Smooth muscle cell (in vitro differentiated cells): Measurements from ENCODE around the gene PDCD4. TPM values are rescaled to one million over a fixed set of nuclear protein-coding genes. Genes with fewer than 3 reads are reported as not detected.

Experiments
- DNase-seq: peaks from one replicate; lab custom pipeline; 2025; ENCODE audit not compliant: unreplicated experiment; lab: John Stamatoyannopoulos, UW
- H2AFZ ChIP-seq: fragments of 200-600 bp; sonication (generic); 2 replicates; pipeline ENCODE4 v1.6.0; 2016; ENCODE audit warnings: antibody characterized with exemption, low read depth, mild to moderate bottlenecking
- H3F3A ChIP-seq: fragments of 200-600 bp; sonication (generic); 2 replicates; pipeline ENCODE4 v1.6.0; 2017; ENCODE audit warnings: antibody characterized with exemption, low read depth
- H3K27ac ChIP-seq: fragments of 200-600 bp; sonication (generic); 2 replicates; pipeline ENCODE4 v1.5.1; 2016; ENCODE audit warnings: low read depth, mild to moderate bottlenecking
- H3K27me3 ChIP-seq: fragments of 200-600 bp; sonication (generic); 2 replicates; pipeline ENCODE4 v1.6.1; 2016; ENCODE audit warnings: low read depth, mild to moderate bottlenecking
- H3K36me3 ChIP-seq: fragments of 200-600 bp; sonication (generic); 2 replicates; pipeline ENCODE4 v1.5.1; 2016; ENCODE audit warnings: low read depth
- H3K4me1 ChIP-seq: fragments of 200-600 bp; sonication (generic); 2 replicates; pipeline ENCODE4 v1.5.1; 2016; ENCODE audit warnings: low read depth
- H3K4me2 ChIP-seq: fragments of 200-600 bp; sonication (generic); 2 replicates; pipeline ENCODE4 v1.6.0; 2016; ENCODE audit warnings: mild to moderate bottlenecking
- H3K4me3 ChIP-seq: fragments of 200-600 bp; sonication (generic); 2 replicates; pipeline ENCODE4 v1.5.1; 2016; ENCODE audit warnings: mild to moderate bottlenecking
- H3K79me2 ChIP-seq: fragments of 200-600 bp; sonication (generic); 2 replicates; pipeline ENCODE4 v1.6.0; 2016; ENCODE audit warnings: low read depth, mild to moderate bottlenecking
- H3K9ac ChIP-seq: fragments of 200-600 bp; sonication (generic); 2 replicates; pipeline ENCODE4 v1.6.0; 2016; ENCODE audit warnings: low read depth
- H3K9me3 ChIP-seq: fragments of 200-600 bp; sonication (generic); replicated peaks from 2 replicates; pipeline ENCODE4 v1.5.1; 2016; ENCODE audit warnings: low read depth
- H4K20me1 ChIP-seq: fragments of 200-600 bp; sonication (generic); 2 replicates; pipeline ENCODE4 v1.6.0; 2016; ENCODE audit warnings: low read depth
- CTCF ChIP-seq: fragments of 200-600 bp; sonication (generic); IDR thresholded peaks from 2 replicates; pipeline ENCODE4 v1.5.1; 2017; ENCODE audit warnings: borderline replicate concordance, mild to moderate bottlenecking, antibody characterized with exemption; ENCODE audit not compliant: insufficient read depth, poor library complexity, severe bottlenecking
- WGBS: methylation state at CpG from one replicate; pipeline ENCODE4 v1.1.7; 2016; ENCODE audit warnings: low lambda C conversion rate; 5-methylcytosine and 5-hydroxymethylcytosine counted together
- polyA plus RNA-seq: library from polyadenylated mRNA; unstranded; fragments of >200 nt; fragmentation: Nextera tagmentation; extraction: Ambion mirVana; gene quantifications from 2 replicates; pipeline ENCODE4 v1.2.1, GENCODE V29; 2016
- total RNA-seq: library from RNA; depleted of rRNA; stranded (reverse); fragments of >200 nt; gene quantifications from 2 replicates; pipeline ENCODE4 v1.2.3, GENCODE V29; 2014

The PDCD4 gene
- total and polyA plus RNA-seq, 2 experiments from 2014 or later = 67.0 to 124 TPM

GRCh38 chr10:110892602-110893288 is 21.0 kb downstream of the PDCD4 start:
- peaks cover 12% of the 10 kb centered on the region for H3K79me2 ChIP-seq
- no peak for DNase-seq
- H3K27me3 ChIP-seq = no peaks in the 10 kb centered on the region
- no peak overlapping the region for H3K27ac ChIP-seq
- TF ChIP-seq CTCF = no peak
- peaks cover 10% of the 10 kb centered on the region for H3K36me3 ChIP-seq
- H3K4me3 ChIP-seq = no peak overlapping the region
- peaks cover 12% of the 10 kb centered on the region for H4K20me1 ChIP-seq
- H2AFZ ChIP-seq = no peak overlapping the region
- no peak overlapping the region for H3K9ac ChIP-seq
- WGBS = 95% methylated on average over 3 of the region's 3 CpGs
- H3F3A ChIP-seq = no peaks in the 10 kb centered on the region
- H3K9me3 ChIP-seq = no peaks in the 10 kb centered on the region
- H3K4me1 ChIP-seq = no peaks in the 10 kb centered on the region
- H3K4me2 ChIP-seq = no peak overlapping the region

DNA sequence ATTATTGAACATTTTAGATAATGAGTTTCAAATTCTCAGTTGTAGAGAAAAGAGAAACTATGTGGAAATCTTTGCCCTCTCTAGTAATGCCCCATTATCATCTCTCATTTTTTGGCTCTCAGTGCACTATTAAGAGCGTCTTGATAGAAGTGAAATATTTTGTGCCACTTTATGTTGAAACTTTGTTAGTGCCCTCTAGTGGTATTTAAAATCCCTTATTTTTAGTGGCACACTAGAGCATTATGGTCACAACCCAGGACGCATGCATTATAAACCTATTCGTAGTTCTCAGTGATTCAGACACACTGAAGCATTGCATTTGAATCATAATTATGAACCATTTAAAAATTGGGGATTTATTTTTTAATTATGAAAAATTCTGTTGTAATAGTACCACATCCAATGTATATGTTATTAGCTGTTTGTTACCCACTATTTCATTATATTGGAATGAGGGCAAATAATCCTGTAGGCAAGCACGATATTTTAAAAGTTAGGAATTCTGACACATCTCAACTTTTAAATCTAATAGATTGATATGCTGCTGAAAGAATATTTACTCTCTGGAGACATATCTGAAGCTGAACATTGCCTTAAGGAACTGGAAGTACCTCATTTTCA is 21.9 kb downstream of the PDCD4 start:
- peaks cover 10% of the 10 kb centered on the region for H3K36me3 ChIP-seq
- no peak for DNase-seq

DNA sequence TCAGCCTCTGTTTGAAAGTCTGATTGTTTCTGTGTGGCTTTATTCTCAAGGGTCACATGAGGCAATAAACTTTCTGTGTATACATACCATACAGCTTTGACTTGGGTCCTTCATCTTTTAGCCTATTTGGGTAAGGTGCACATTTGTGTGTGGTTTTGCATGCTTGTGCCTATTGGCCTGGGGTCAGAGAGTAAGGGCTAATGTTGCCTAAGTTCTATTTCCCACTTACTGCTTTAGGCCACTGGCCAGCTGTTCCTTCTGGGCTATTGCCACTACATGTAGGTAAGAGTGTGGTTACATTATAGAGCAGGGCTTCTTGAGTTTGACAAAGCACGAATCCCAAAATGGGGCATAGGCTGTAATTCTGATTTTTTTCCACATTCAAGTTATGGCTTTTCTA is 25.5 kb downstream of the PDCD4 start:
- 100% methylated on average over 1 of the region's 1 CpG for WGBS
- Histone ChIP-seq H3K27ac (no peak overlapping the region), H3K79me2 (peaks cover 12% of the 10 kb centered on the region)

More for the DNA sequence above, 21.9 kb downstream of the PDCD4 start:
- Histone ChIP-seq H3K4me1 (no peaks in the 10 kb centered on the region), H3K4me2 (no peak overlapping the region), H3F3A (no peaks in the 10 kb centered on the region), H3K9me3 (no peaks in the 10 kb centered on the region), H4K20me1 (peaks cover 12% of the 10 kb centered on the region), H3K9ac (no peak overlapping the region), H3K27me3 (no peaks in the 10 kb centered on the region), H3K27ac (no peak overlapping the region), H3K4me3 (no peak overlapping the region), H2AFZ (no peak overlapping the region), H3K79me2 (peaks cover 12% of the 10 kb centered on the region)
- peak; percentile 60 for TF ChIP-seq CTCF
- WGBS = 62% methylated on average over 4 of the region's 4 CpGs

More for the DNA sequence above, 25.5 kb downstream of the PDCD4 start:
- Histone ChIP-seq H3F3A (no peaks in the 10 kb centered on the region), H3K4me2 (no peak overlapping the region), H2AFZ (no peak overlapping the region), H3K9ac (no peak overlapping the region), H3K36me3 (peaks cover 4% of the 10 kb centered on the region), H4K20me1 (peaks cover 12% of the 10 kb centered on the region), H3K27me3 (no peaks in the 10 kb centered on the region), H3K4me3 (no peak overlapping the region), H3K4me1 (no peaks in the 10 kb centered on the region), H3K9me3 (no peaks in the 10 kb centered on the region)
- TF ChIP-seq CTCF = no peak
- DNase-seq = no peak
